Neuronal stem cell (in vitro differentiated cells): Measurements from ENCODE around the gene ARID3C.

Source experiments
- DNase-seq: peaks from one replicate; pipeline ENCODE4 v3.0.0-alpha.2; 2013; ENCODE audit warnings: low spot score
- H2AFZ ChIP-seq: one replicate; pipeline ENCODE4 v1.6.1; 2013; ENCODE audit warnings: mild to moderate bottlenecking, low read length, inconsistent platforms
- H2AK5ac ChIP-seq: 2 replicates; pipeline ENCODE4 v1.6.1; 2013; ENCODE audit warnings: low read depth, mild to moderate bottlenecking, inconsistent platforms, low read length, moderate library complexity, mixed read lengths
- H2BK120ac ChIP-seq: 2 replicates; pipeline ENCODE4 v1.6.1; 2013; ENCODE audit warnings: low read depth, mild to moderate bottlenecking, inconsistent platforms, low read length, moderate library complexity, mixed read lengths
- H2BK12ac ChIP-seq: one replicate; pipeline ENCODE4 v1.6.1; 2013; ENCODE audit warnings: low read length, inconsistent platforms
- H2BK15ac ChIP-seq: 2 replicates; pipeline ENCODE4 v1.6.1; 2013; ENCODE audit warnings: mild to moderate bottlenecking, low read length, inconsistent platforms, mixed read lengths
- H2BK5ac ChIP-seq: one replicate; pipeline ENCODE4 v1.6.1; 2013; ENCODE audit warnings: inconsistent platforms, mild to moderate bottlenecking, low read length, moderate library complexity
- H3K14ac ChIP-seq: one replicate; pipeline ENCODE4 v1.6.1; 2013; ENCODE audit warnings: low read length, inconsistent platforms
- H3K18ac ChIP-seq: 2 replicates; pipeline ENCODE4 v1.6.1; 2013; ENCODE audit warnings: low read length, inconsistent platforms
- H3K23ac ChIP-seq: 2 replicates; pipeline ENCODE4 v1.6.1; 2013; ENCODE audit warnings: low read depth, mild to moderate bottlenecking, mixed read lengths, low read length, inconsistent platforms; ENCODE audit not compliant: poor library complexity
- H3K27ac ChIP-seq: replicated peaks from 3 replicates; pipeline ENCODE4 v1.5.1; 2013; ENCODE audit warnings: low read length, inconsistent platforms
- H3K27me3 ChIP-seq, 3 experiments: 2 replicates each; pipeline ENCODE4 v1.6.1; 2013; ENCODE audit warnings: low read length in 3 of 3, mild to moderate bottlenecking in 2 of 3, inconsistent platforms in 1 of 3, low read depth in 1 of 3, mixed read lengths in 1 of 3, moderate library complexity in 1 of 3; ENCODE audit not compliant: control insufficient read depth in 3 of 3, insufficient read depth in 3 of 3
- H3K36me3 ChIP-seq, 2 donors: replicated peaks in 1 of 2; 2 replicates each; pipeline ENCODE4 v1.6.1; 2013; ENCODE audit warnings: low read length in 2 of 2; ENCODE audit not compliant: control insufficient read depth in 2 of 2, insufficient read depth in 2 of 2
- H3K4ac ChIP-seq: 2 replicates; pipeline ENCODE4 v1.6.1; 2013; ENCODE audit warnings: inconsistent platforms, mild to moderate bottlenecking, low read length, moderate library complexity
- H3K4me1 ChIP-seq, 2 donors: 1 replicate in 1 of 2; 2 replicates in 1 of 2; pipeline ENCODE4 v1.6.1; 2013; ENCODE audit warnings: low read length in 2 of 2, low read depth in 1 of 2; ENCODE audit not compliant: control insufficient read depth in 2 of 2, insufficient read depth in 1 of 2
- H3K4me2 ChIP-seq: one replicate; pipeline ENCODE4 v1.6.1; 2013; ENCODE audit warnings: mild to moderate bottlenecking, low read length, inconsistent platforms; ENCODE audit not compliant: insufficient read depth, poor library complexity, severe bottlenecking
- H3K4me3 ChIP-seq, 2 donors: 2 replicates each; pipeline ENCODE4 v1.5.1; 2013; ENCODE audit warnings: low read length in 2 of 2, mild to moderate bottlenecking in 2 of 2, inconsistent platforms in 1 of 2, moderate library complexity in 1 of 2
- H3K79me1 ChIP-seq: one replicate; pipeline ENCODE4 v1.6.1; 2013; ENCODE audit warnings: low read depth, mild to moderate bottlenecking, inconsistent platforms, low read length, moderate library complexity
- H3K9ac ChIP-seq: one replicate; pipeline ENCODE4 v1.6.1; 2013; ENCODE audit warnings: mild to moderate bottlenecking, low read depth, low read length, inconsistent platforms; ENCODE audit not compliant: poor library complexity
- H3K9me3 ChIP-seq, 2 donors: replicated peaks in 1 of 2; 2 replicates each; pipeline versions ENCODE3 to v1.6.1; 2013; ENCODE audit warnings: low read length in 2 of 2, mild to moderate bottlenecking in 2 of 2, inconsistent platforms in 1 of 2, low read depth in 1 of 2, mixed read lengths in 1 of 2, moderate library complexity in 1 of 2; ENCODE audit not compliant: control insufficient read depth in 2 of 2, insufficient read depth in 1 of 2
- H4K8ac ChIP-seq: one replicate; pipeline ENCODE4 v1.6.1; 2013; ENCODE audit warnings: low read depth, mild to moderate bottlenecking, inconsistent platforms, low read length, moderate library complexity
- H4K91ac ChIP-seq: one replicate; pipeline ENCODE4 v1.6.1; 2013; ENCODE audit warnings: low read length, low read depth, mild to moderate bottlenecking, inconsistent platforms; ENCODE audit not compliant: poor library complexity
- WGBS, 2 donors: extraction: QIAGEN DNeasy Blood & Tissue Kit; methylation state at CpG; one replicate each; pipeline ENCODE4 v1.1.7; 2013; ENCODE audit warnings: missing lambda C conversion rate in 2 of 2, mixed read lengths in 1 of 2; ENCODE audit not compliant: insufficient read length in 2 of 2, insufficient replicate concordance in 1 of 2; ENCODE audit errors: extremely low coverage in 2 of 2; 5-methylcytosine and 5-hydroxymethylcytosine counted together

Gene ARID3C

GRCh38 chr9:34630402-34631154 is 1.7 kb upstream of the ARID3C start:
- H3K23ac ChIP-seq = peak overlapping the region; percentile 46
- H2AFZ ChIP-seq = no peak overlapping the region
- peak overlapping the region; percentile 50 for H3K9ac ChIP-seq
- DNase-seq = no peak
- no peak overlapping the region for H3K4ac ChIP-seq
- no peak overlapping the region for H3K4me2 ChIP-seq
- peak overlapping the region; percentile 70 for H4K91ac ChIP-seq
- H3K4me1 ChIP-seq = peaks cover 6 to 45% of the 10 kb centered on the region in 2 donors
- H2BK12ac ChIP-seq = peak overlapping the region; percentile 95
- no peak overlapping the region for H2BK120ac ChIP-seq
- no peak overlapping the region for H3K4me3 ChIP-seq
- H3K27me3 ChIP-seq = peaks cover 0 to 60% (median 18%) of the 10 kb centered on the region in 3 experiments
- H3K9me3 ChIP-seq = no peaks in the 10 kb centered on the region
- peaks cover 7 to 10% of the 10 kb centered on the region in 2 donors for H3K36me3 ChIP-seq
- H3K18ac ChIP-seq = peak overlapping the region; percentile 82
- peak overlapping the region; percentile 87 for H2AK5ac ChIP-seq
- H3K79me1 ChIP-seq = peaks cover 7% of the 10 kb centered on the region
- no peak overlapping the region for H4K8ac ChIP-seq
- H2BK15ac ChIP-seq = peak overlapping the region; percentile 69
- H3K14ac ChIP-seq = peak overlapping the region; percentile 40
- H3K27ac ChIP-seq = no peak overlapping the region
- no CpG with 5 or more reads among the region's 5 CpGs for WGBS, 2 donors
- peak overlapping the region; percentile 76 for H2BK5ac ChIP-seq

DNA sequence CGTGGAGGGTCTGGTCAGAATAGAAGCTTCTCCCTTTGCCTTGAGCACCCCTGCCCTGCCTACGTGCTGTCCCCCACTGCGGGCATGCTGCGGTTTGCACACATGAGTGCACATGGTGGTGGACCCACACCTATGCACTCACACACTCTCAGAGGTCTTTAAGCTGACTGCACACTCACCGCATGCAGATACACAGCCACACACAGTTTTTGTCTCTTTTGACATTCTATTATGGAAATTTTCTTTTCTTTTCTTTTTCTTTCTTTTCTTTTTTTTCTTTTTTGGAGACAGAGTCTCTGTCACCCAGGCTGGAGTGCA is 584 bp upstream of the ARID3C start:
- Histone ChIP-seq H3K36me3 (peaks cover 0 to 2% of the 10 kb centered on the region in 2 donors), H3K27me3 (peaks cover 0 to 69% (median 18%) of the 10 kb centered on the region in 3 experiments), H3K14ac (peak overlapping the region; percentile 17), H3K9ac (peak overlapping the region; percentile 46), H3K18ac (peak overlapping the region; percentile 96), H3K79me1 (peaks cover 5% of the 10 kb centered on the region), H2BK5ac (no peak overlapping the region), H3K4me2 (peak overlapping the region; percentile 88), H2BK15ac (peak overlapping the region; percentile 86), H3K4ac (peak overlapping the region; percentile 19), H2AFZ (no peak overlapping the region), H3K27ac (no peak overlapping the region), H2BK120ac (peak overlapping the region; percentile 56), H4K91ac (no peak overlapping the region), H3K4me3 (peak overlapping the region in 1 of 2 donors; percentile 89), H3K23ac (peak overlapping the region; percentile 32), H4K8ac (no peak overlapping the region), H2BK12ac (peak overlapping the region; percentile 25), H3K4me1 (peaks cover 14 to 48% of the 10 kb centered on the region in 2 donors), H3K9me3 (no peaks in the 10 kb centered on the region), H2AK5ac (peak overlapping the region; percentile 4)
- no CpG with 5 or more reads among the region's 5 CpGs for WGBS, 2 donors
- DNase-seq = no peak

- Histone ChIP-seq H2BK15ac (peak overlapping the region; percentile 62), H2AK5ac (peak overlapping the region; percentile 72), H3K18ac (peak overlapping the region; percentile 84), H3K27ac (no peak overlapping the region), H3K4me2 (peak overlapping the region; percentile 88), H3K4me3 (peak overlapping the region in 1 of 2 donors; percentile 89), H4K91ac (no peak overlapping the region), H3K14ac (no peak overlapping the region), H3K9ac (peak overlapping the region; percentile 91), H2BK12ac (no peak overlapping the region), H4K8ac (no peak overlapping the region), H3K4me1 (peaks cover 14 to 49% of the 10 kb centered on the region in 2 donors), H2BK120ac (no peak overlapping the region), H3K36me3 (peaks cover 0 to 2% of the 10 kb centered on the region in 2 donors), H3K4ac (no peak overlapping the region), H3K9me3 (no peaks in the 10 kb centered on the region), H3K79me1 (peaks cover 5% of the 10 kb centered on the region), H2AFZ (peak overlapping the region; percentile 71), H3K23ac (no peak overlapping the region), H2BK5ac (no peak overlapping the region), H3K27me3 (peaks cover 0 to 71% (median 18%) of the 10 kb centered on the region in 3 experiments)
- no peak for DNase-seq
- WGBS, 2 donors = no CpG with 5 or more reads among the region's 20 CpGs
Measured at GRCh38 chr9:34627716-34628655, 880 bp downstream of the ARID3C start.

DNA sequence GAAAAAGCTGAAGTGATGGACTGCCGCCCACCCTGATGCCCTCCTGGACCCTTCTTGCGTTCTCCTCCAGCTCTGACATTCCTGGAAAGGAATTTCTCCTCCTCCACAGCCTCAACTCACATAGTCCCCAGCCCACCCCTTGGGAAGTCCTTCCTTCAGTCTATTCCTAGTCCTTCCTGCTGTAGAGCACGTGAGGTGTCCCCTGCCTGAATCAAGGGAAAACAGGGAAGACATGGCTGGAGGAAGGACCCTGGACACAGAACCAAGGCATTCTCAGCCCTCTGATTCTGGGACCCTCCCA is 3.7 kb downstream of the ARID3C start:
- peaks cover 0 to 56% (median 17%) of the 10 kb centered on the region in 3 experiments for H3K27me3 ChIP-seq
- H3K14ac ChIP-seq = no peak overlapping the region
- no CpG with 5 or more reads among the region's 3 CpGs for WGBS, 2 donors

More for the DNA sequence above, 3.7 kb downstream of the ARID3C start:
- H3K9me3 ChIP-seq = no peaks in the 10 kb centered on the region
- H3K36me3 ChIP-seq = peaks cover 0 to 7% of the 10 kb centered on the region in 2 donors
- peak overlapping the region; percentile 94 for H2AFZ ChIP-seq
- no peak overlapping the region for H2BK15ac ChIP-seq
- no peak overlapping the region for H3K9ac ChIP-seq
- peaks cover 5% of the 10 kb centered on the region for H3K79me1 ChIP-seq
- peak overlapping the region; percentile 91 for H2BK5ac ChIP-seq
- H4K8ac ChIP-seq = no peak overlapping the region
- peaks cover 16 to 40% of the 10 kb centered on the region in 2 donors for H3K4me1 ChIP-seq
- H3K27ac ChIP-seq = peak overlapping the region; percentile 100
- H3K18ac ChIP-seq = peak overlapping the region; percentile 98
- no peak overlapping the region for H4K91ac ChIP-seq
- peak overlapping the region; percentile 65 for H2BK120ac ChIP-seq
- H2AK5ac ChIP-seq = peak overlapping the region; percentile 23
- no peak overlapping the region for H2BK12ac ChIP-seq
- H3K4ac ChIP-seq = no peak overlapping the region
- H3K4me3 ChIP-seq = no peak overlapping the region
- peak overlapping the region; percentile 52 for H3K4me2 ChIP-seq
- DNase-seq = peak; percentile 82
- no peak overlapping the region for H3K23ac ChIP-seq
